Measurements from ENCODE around the gene KSR1. TPM values are rescaled to one million over a fixed set of nuclear protein-coding genes. Genes with fewer than 3 reads are reported as not detected.

The KSR1 gene
- total RNA-seq, 4 donors from 2014 or later: 10.0 to 15.2 (median 13.9) TPM

DNA sequence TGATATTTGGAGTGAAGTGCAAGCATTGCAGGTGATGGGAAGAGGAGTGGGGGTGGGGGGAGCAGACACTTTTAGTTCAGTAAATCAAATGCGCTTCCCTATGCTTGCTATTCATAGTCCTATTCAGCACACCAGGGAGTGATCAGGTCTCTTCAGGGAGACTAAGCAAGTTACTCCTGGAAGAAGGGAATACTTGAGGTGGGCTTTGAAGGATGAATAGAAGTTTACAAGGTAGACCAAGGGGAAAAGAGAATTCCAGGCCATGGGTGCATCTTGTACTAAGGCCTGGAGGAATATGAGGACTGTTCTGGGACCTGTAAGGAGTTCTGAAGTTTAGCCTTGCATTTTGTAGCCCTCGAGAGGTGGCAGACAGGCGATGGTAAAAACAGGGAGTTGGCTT lies 134.6 kb downstream of the KSR1 start:
- no peaks in the 10 kb centered on the region for H3K9me3 ChIP-seq
- ATAC-seq: no peak
- 92 to 100% methylated on average over 1 to 3 of the region's 3 CpGs for WGBS, 2 donors (ENCODE audit: low coverage in 1 of 2)
- H3K27ac ChIP-seq: no peak overlapping the region
- TF ChIP-seq POLR2A (IDR thresholded peaks at IDR 0.05) (no peak), EP300 (IDR thresholded peaks at IDR 0.05) (no peak), POLR2AphosphoS5 (IDR thresholded peaks at IDR 0.05) (no peak)
- TF ChIP-seq, protein P1, sequence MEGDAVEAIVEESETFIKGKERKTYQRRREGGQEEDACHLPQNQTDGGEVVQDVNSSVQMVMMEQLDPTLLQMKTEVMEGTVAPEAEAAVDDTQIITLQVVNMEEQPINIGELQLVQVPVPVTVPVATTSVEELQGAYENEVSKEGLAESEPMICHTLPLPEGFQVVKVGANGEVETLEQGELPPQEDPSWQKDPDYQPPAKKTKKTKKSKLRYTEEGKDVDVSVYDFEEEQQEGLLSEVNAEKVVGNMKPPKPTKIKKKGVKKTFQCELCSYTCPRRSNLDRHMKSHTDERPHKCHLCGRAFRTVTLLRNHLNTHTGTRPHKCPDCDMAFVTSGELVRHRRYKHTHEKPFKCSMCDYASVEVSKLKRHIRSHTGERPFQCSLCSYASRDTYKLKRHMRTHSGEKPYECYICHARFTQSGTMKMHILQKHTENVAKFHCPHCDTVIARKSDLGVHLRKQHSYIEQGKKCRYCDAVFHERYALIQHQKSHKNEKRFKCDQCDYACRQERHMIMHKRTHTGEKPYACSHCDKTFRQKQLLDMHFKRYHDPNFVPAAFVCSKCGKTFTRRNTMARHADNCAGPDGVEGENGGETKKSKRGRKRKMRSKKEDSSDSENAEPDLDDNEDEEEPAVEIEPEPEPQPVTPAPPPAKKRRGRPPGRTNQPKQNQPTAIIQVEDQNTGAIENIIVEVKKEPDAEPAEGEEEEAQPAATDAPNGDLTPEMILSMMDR (IDR thresholded peaks at IDR 0.05): no peak
- H3K27me3 ChIP-seq: no peaks in the 10 kb centered on the region
- peaks cover 0 to 70% of the 10 kb centered on the region in 2 donors for H3K36me3 ChIP-seq
- no peaks in the 10 kb centered on the region for H3K4me1 ChIP-seq
- no peak overlapping the region for H3K4me3 ChIP-seq

DNA sequence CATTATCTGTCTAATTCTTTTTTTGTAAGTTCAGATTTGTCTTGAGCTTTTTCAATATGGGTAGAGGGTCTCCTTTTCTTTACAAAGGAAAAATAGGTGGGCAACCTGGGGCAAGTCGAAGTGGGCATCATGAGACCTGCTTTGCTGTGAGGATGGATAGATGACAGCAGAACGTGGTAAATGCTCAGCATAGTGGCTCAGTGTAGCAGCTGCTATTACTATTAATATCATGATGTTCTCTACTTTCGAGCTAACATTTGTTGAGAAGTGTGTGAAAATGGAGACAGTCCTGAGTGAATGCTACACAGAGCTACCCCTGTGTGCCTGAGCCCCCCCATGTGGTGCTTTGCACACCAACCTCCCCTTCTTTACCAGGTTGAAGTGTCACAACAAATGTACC lies 135.7 kb downstream of the KSR1 start:
- peaks cover 0 to 71% of the 10 kb centered on the region in 2 donors for H3K36me3 ChIP-seq
- ATAC-seq: no peak
- H3K4me3 ChIP-seq: no peak overlapping the region
- H3K4me1 ChIP-seq: no peaks in the 10 kb centered on the region
- no peaks in the 10 kb centered on the region for H3K9me3 ChIP-seq
- 80% methylated on average over 3 of the region's 3 CpGs; no CpG with 5 or more reads in 1 of the 2 donors for WGBS, 2 donors (ENCODE audit: low coverage in 1 of 2)
- H3K27ac ChIP-seq: no peak overlapping the region
- H3K27me3 ChIP-seq: no peaks in the 10 kb centered on the region
- TF ChIP-seq POLR2A (IDR thresholded peaks at IDR 0.05) (no peak), EP300 (IDR thresholded peaks at IDR 0.05) (no peak), POLR2AphosphoS5 (IDR thresholded peaks at IDR 0.05) (no peak)
- TF ChIP-seq, protein P1 (IDR thresholded peaks at IDR 0.05): no peak

DNA sequence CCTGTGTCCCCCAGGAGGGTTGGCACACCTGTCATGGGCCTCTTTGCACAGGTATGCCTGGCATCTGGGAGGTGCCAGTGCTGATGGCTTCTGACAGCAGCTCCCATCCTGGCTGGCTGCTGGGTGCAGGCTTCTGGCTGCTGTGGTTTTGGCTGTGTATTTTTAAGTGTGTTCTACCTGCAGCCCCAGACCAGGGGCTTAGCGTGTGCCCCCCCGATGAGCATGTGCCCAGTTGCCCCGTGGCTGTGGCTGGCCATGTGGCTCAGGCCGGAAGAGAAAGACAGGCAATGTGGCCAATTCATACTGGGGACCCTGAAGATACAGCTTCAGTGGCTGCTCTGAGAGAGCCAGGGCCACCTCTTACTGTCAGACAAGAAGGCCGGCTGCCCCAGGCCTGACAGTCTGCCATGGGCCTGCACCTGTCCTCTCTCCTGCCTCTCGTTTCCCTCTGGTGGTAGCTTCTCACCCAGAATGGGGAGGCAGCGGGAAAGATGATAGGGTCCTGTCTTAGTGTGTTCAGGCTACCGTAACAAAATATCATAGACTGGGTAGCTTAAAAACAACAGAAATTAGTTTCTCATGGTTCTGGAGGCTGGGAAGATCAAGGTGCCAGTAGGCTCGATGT lies 137.1 kb downstream of the KSR1 start:
- Histone ChIP-seq H3K4me3 (no peak overlapping the region), H3K27ac (no peak overlapping the region), H3K9me3 (no peaks in the 10 kb centered on the region), H3K4me1 (no peaks in the 10 kb centered on the region), H3K27me3 (no peaks in the 10 kb centered on the region), H3K36me3 (peaks cover 0 to 76% of the 10 kb centered on the region in 2 donors)
- no peak for ATAC-seq
- TF ChIP-seq POLR2AphosphoS5 (IDR thresholded peaks at IDR 0.05) (no peak), EP300 (IDR thresholded peaks at IDR 0.05) (no peak), POLR2A (IDR thresholded peaks at IDR 0.05) (no peak)
- TF ChIP-seq, protein P1 (IDR thresholded peaks at IDR 0.05): no peak
- 90% methylated on average over 2 of the region's 9 CpGs; no CpG with 5 or more reads in 1 of the 2 donors for WGBS, 2 donors (ENCODE audit: low coverage in 1 of 2)

DNA sequence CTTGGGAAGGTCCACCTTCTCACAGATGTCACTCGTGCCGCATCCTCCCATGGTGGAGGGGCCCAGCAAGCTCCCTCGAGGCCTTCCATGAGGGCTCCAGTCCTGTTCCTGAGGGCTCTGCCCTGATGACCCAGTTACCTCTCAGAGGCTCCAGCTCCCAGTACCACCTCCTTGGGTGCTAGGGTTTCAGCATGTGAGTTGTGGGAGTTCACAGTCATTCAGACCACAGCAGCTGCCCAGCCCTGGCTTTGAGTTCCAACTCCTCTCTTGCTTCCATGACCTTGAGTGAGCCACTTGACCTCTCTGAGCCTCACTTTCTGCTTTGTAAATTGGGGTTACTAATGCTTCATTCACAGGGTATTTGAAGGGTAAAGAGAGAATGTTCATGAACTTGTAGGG lies 137.6 kb downstream of the KSR1 start:
- no peaks in the 10 kb centered on the region for H3K9me3 ChIP-seq
- no CpG with 5 or more reads among the region's 3 CpGs for WGBS, 2 donors (ENCODE audit: low coverage in 1 of 2)
- TF ChIP-seq EP300 (IDR thresholded peaks at IDR 0.05): no peak
- no peak for TF ChIP-seq POLR2AphosphoS5 (IDR thresholded peaks at IDR 0.05)
- no peak for TF ChIP-seq POLR2A (IDR thresholded peaks at IDR 0.05)
- TF ChIP-seq, protein P1 (IDR thresholded peaks at IDR 0.05): no peak
- ATAC-seq: no peak
- no peaks in the 10 kb centered on the region for H3K4me1 ChIP-seq
- H3K4me3 ChIP-seq: no peak overlapping the region
- H3K27me3 ChIP-seq: no peaks in the 10 kb centered on the region
- H3K27ac ChIP-seq: no peak overlapping the region
- H3K36me3 ChIP-seq: peaks cover 0 to 78% of the 10 kb centered on the region in 2 donors

DNA sequence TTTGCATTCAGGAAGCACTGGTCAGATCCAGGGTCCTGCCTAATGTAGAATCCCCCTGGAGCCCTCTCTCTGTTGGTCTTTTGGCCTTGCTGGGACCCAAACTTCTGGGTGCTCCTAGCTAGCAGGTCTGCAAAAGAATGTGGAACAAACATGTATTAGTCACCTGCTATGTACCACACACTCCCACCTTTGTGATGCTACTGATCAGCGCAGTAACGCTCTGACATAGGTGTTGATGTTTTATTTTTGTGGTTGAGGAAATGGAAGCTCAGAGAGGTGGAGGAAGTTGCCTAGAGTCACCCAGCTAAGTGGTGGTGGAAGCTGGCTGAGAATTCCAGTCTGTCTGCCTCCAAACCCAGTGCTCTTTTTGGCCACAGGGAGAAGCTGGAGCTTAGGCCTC lies 139.0 kb downstream of the KSR1 start:
- Histone ChIP-seq H3K36me3 (peaks cover 0 to 79% of the 10 kb centered on the region in 2 donors), H3K27ac (no peak overlapping the region), H3K4me1 (no peaks in the 10 kb centered on the region), H3K27me3 (no peaks in the 10 kb centered on the region), H3K9me3 (no peaks in the 10 kb centered on the region), H3K4me3 (no peak overlapping the region)
- ATAC-seq: no peak
- TF ChIP-seq POLR2AphosphoS5 (IDR thresholded peaks at IDR 0.05) (no peak), EP300 (IDR thresholded peaks at IDR 0.05) (no peak), POLR2A (IDR thresholded peaks at IDR 0.05) (no peak)
- TF ChIP-seq, protein P1 (IDR thresholded peaks at IDR 0.05): no peak
- WGBS, 2 donors (ENCODE audit: low coverage in 1 of 2): no CpG with 5 or more reads among the region's 2 CpGs
